HG03196 (cell line): ENCODE measurements around the gene DDX39A.
"Not testable (repeated sequence)": the region's sequence is repeated elsewhere in the genome, so short reads cannot be mapped to it uniquely, and the experiment has no call there.

Experiments
- ATAC-seq: cut with Tn5 transposase; IDR thresholded peaks from one replicate; pipeline ENCODE4 v1.9.1; 2021; ENCODE audit not compliant: unreplicated experiment

DDX39A gene

GRCh38 chr19:14409146-14410023 is 9.8 kb downstream of the DDX39A start:
- no peak for ATAC-seq

- no peak for ATAC-seq
Observed at GRCh38 chr19:14408491-14409145, 10.5 kb downstream of the DDX39A start.

- no peak for ATAC-seq
Observed at GRCh38 chr19:14407605-14408484, 11.3 kb downstream of the DDX39A start.

GRCh38 chr19:14406645-14407401 is 12.3 kb downstream of the DDX39A start:
- no peak for ATAC-seq

- peak; percentile 55 for ATAC-seq
Observed at GRCh38 chr19:14405758-14406644, 13.1 kb downstream of the DDX39A start.

GRCh38 chr19:14405380-14405757 is 13.8 kb downstream of the DDX39A start:
- no peak for ATAC-seq

- ATAC-seq: no peak
Observed at GRCh38 chr19:14404312-14404711, 14.8 kb downstream of the DDX39A start.

GRCh38 chr19:14403145-14403930 is 15.8 kb downstream of the DDX39A start:
- not testable (repeated sequence) for ATAC-seq

GRCh38 chr19:14402332-14403144 is 16.6 kb downstream of the DDX39A start:
- no peak for ATAC-seq

- no peak for ATAC-seq
Observed at GRCh38 chr19:14401468-14402195, 17.5 kb downstream of the DDX39A start.

- no peak for ATAC-seq
Observed at GRCh38 chr19:14400951-14401431, 18.1 kb downstream of the DDX39A start.

GRCh38 chr19:14397168-14397567 is 22.0 kb downstream of the DDX39A start:
- not testable (repeated sequence) for ATAC-seq

GRCh38 chr19:14396730-14397129 is 22.4 kb downstream of the DDX39A start:
- ATAC-seq: not testable (repeated sequence)

- ATAC-seq: no peak
Observed at GRCh38 chr19:14395710-14396336, 23.3 kb downstream of the DDX39A start.

GRCh38 chr19:14395262-14395661 is 23.9 kb downstream of the DDX39A start:
- no peak for ATAC-seq

- ATAC-seq: no peak
Observed at GRCh38 chr19:14394167-14394566, 25.0 kb downstream of the DDX39A start.

GRCh38 chr19:14393329-14393728 is 25.8 kb downstream of the DDX39A start:
- ATAC-seq: no peak
